ENCODE data around the gene SIT1. TPM values are rescaled to one million over a fixed set of nuclear protein-coding genes. Genes with fewer than 3 reads are reported as not detected.

Gene SIT1
- total and polyA plus RNA-seq, 7 donors = 0.81 to 15.9 (median 1.3) TPM; not detected in 3

- intact Hi-C loops (cut with DNase I) = no loop called here
- peaks cover 0 to 71% (median 63%) of the 10 kb centered on the region in 4 donors for H3K4me1 ChIP-seq
- TF ChIP-seq POLR2A (IDR thresholded peaks at IDR 0.05) = no peak
- peak in 1 of 4 donors; percentile 20 for TF ChIP-seq POLR2AphosphoS5 (IDR thresholded peaks at IDR 0.05)
Observed at GRCh38 chr9:35661756-35662350, 11.1 kb upstream of the SIT1 start.

GRCh38 chr9:35660966-35661415 is 10.3 kb upstream of the SIT1 start:
- H3K27ac ChIP-seq = peak overlapping the region; percentile 97 to 98 (median 98)
- DNase-seq = peak; percentile 80
- no peaks in the 10 kb centered on the region for H3K27me3 ChIP-seq
- H3K4me1 ChIP-seq = peaks cover 0 to 78% (median 69%) of the 10 kb centered on the region in 4 donors
- peak overlapping the region in 1 of 4 donors; percentile 70 for H3K4me3 ChIP-seq
- H3K9me3 ChIP-seq = no peaks in the 10 kb centered on the region
- WGBS, 2 donors = 15 to 50% methylated on average over 9 of the region's 9 CpGs
- TF ChIP-seq POLR2AphosphoS5 (IDR thresholded peaks at IDR 0.05) (peak; percentile 34 to 66 (median 48)), POLR2A (IDR thresholded peaks at IDR 0.05) (peak in 1 of 2 donors; percentile 58), EP300 (IDR thresholded peaks at IDR 0.05) (no peak), CTCF (IDR thresholded peaks at IDR 0.05) (peak; percentile 34 to 45 (median 38))
- H3K36me3 ChIP-seq = peaks cover 0 to 13% (median 10%) of the 10 kb centered on the region in 4 donors
- intact Hi-C loops (cut with DNase I) = no loop called here

More at GRCh38 chr9:35661756-35662350, 11.1 kb upstream of the SIT1 start:
- peaks cover 0 to 13% (median 10%) of the 10 kb centered on the region in 4 donors for H3K36me3 ChIP-seq
- DNase-seq = no peak
- peak overlapping the region; percentile 97 to 98 (median 98) for H3K27ac ChIP-seq
- H3K9me3 ChIP-seq = no peaks in the 10 kb centered on the region
- no peaks in the 10 kb centered on the region for H3K27me3 ChIP-seq
- 65% methylated on average over 3 of the region's 3 CpGs for WGBS, 2 donors
- no peak overlapping the region for H3K4me3 ChIP-seq

- Histone ChIP-seq H3K9me3 (no peaks in the 10 kb centered on the region), H3K4me3 (peak overlapping the region; percentile 70 to 92 (median 76)), H3K27ac (peak overlapping the region; percentile 97 to 98 (median 98)), H3K27me3 (no peaks in the 10 kb centered on the region), H3K4me1 (peaks cover 0 to 63% (median 56%) of the 10 kb centered on the region in 4 donors), H3K36me3 (peaks cover 0 to 13% (median 10%) of the 10 kb centered on the region in 4 donors)
- peak; percentile 82 for DNase-seq
- WGBS, 2 donors = 50 to 67% methylated on average over 3 of the region's 3 CpGs
- no peak for TF ChIP-seq CTCF (IDR thresholded peaks at IDR 0.05)
- peak; percentile 41 to 92 (median 78) for TF ChIP-seq EP300 (IDR thresholded peaks at IDR 0.05)
- TF ChIP-seq POLR2AphosphoS5 (IDR thresholded peaks at IDR 0.05) = peak; percentile 70 to 83 (median 76)
- TF ChIP-seq POLR2A (IDR thresholded peaks at IDR 0.05) = peak in 1 of 2 donors; percentile 40
- intact Hi-C loops (cut with DNase I) = loop anchor here (1.0 to 10.0 kb wide), 2 partner anchors 31 to 665 kb away; no protein-coding TSS in a partner anchor
Observed at GRCh38 chr9:35659340-35659739, 8.6 kb upstream of the SIT1 start.

- Histone ChIP-seq H3K27ac (peak overlapping the region; percentile 97 to 98 (median 98)), H3K4me1 (peaks cover 0 to 59% (median 53%) of the 10 kb centered on the region in 4 donors), H3K36me3 (peaks cover 0 to 13% (median 10%) of the 10 kb centered on the region in 4 donors), H3K9me3 (no peaks in the 10 kb centered on the region), H3K4me3 (peak overlapping the region; percentile 70 to 92 (median 76)), H3K27me3 (no peaks in the 10 kb centered on the region)
- peak; percentile 84 for DNase-seq
- intact Hi-C loops (cut with DNase I) = loop anchor here (1.0 to 10.0 kb wide), 3 partner anchors 31 to 664 kb away; no protein-coding TSS in a partner anchor
- WGBS, 2 donors = 2 to 3% methylated on average over 2 of the region's 2 CpGs
- TF ChIP-seq POLR2A (IDR thresholded peaks at IDR 0.05) (no peak), EP300 (IDR thresholded peaks at IDR 0.05) (no peak), POLR2AphosphoS5 (IDR thresholded peaks at IDR 0.05) (no peak), CTCF (IDR thresholded peaks at IDR 0.05) (no peak)
Observed at GRCh38 chr9:35658968-35659220, 8.2 kb upstream of the SIT1 start.

Data from sigmoid colon (tissue), 7 donors.